HCT116 (cell line): ENCODE data around the gene MTERF4. TPM values are rescaled to one million over a fixed set of nuclear protein-coding genes. Genes with fewer than 3 reads are reported as not detected.

Source experiments
- ATAC-seq: fragments of 200-7000 bp; cut with Tn5 transposase; 2 replicates; pipeline ENCODE4 v1.9.1; 2020; ENCODE audit warnings: mild to moderate bottlenecking, moderate library complexity
- BruUV-seq: library from RNA; stranded (reverse); fragments of 400-500 nt; replicated peaks from 2 replicates; lab custom pipeline; 2021; lab: Mats Ljungman, UMichigan
- CTCF ChIA-PET: fragments of 300-600 bp; sonication (Branson Sonifier 250); formaldehyde crosslinking; loops from one replicate; lab custom pipeline; 2021; ENCODE audit warnings: antibody characterized with exemption; lab: Charles Lee
- POLR2A ChIA-PET: fragments of 300-600, 350-600 bp; sonication (Branson Sonifier 250); formaldehyde crosslinking; loops from one replicate; lab custom pipeline; 2021; ENCODE audit warnings: antibody characterized with exemption; lab: Charles Lee
- RAD21 ChIA-PET, 2 experiments: fragments of 300-600 bp; sonication (Branson Sonifier 250); formaldehyde crosslinking; loops; one replicate each; lab custom pipeline; 2023; ENCODE audit warnings: low total read pairs in 2 of 2; ENCODE audit not compliant: uncharacterized antibody in 2 of 2, unreplicated experiment in 2 of 2, low non-redundant PET in 1 of 2; lab: Charles Lee
- DNase-seq: peaks from one replicate; pipeline ENCODE4 v3.0.0-alpha.2; 2010; ENCODE audit warnings: low read depth, low spot score
- H2AFZ ChIP-seq: fragments of 200-600 bp; shearing (Covaris generic), sonication (generic); 2 replicates; pipeline ENCODE4 v1.6.1; 2017; ENCODE audit warnings: low read depth, mixed run types, mixed read lengths, antibody characterized with exemption, low read length; ENCODE audit not compliant: poor library complexity, severe bottlenecking
- H3K27ac ChIP-seq: 2 replicates; pipeline ENCODE4 v1.5.1; 2012; ENCODE audit warnings: low read depth, low read length
- H3K27me3 ChIP-seq: fragments of 200-600 bp; sonication (generic); 2 replicates; pipeline ENCODE4 v1.6.1; 2016; ENCODE audit warnings: mixed run types, low read length, mixed read lengths; ENCODE audit not compliant: insufficient read depth
- H3K36me3 ChIP-seq, 2 experiments: fragments of 200-500 bp in 1 of 2; fragments of 200-600 bp in 1 of 2; sonication (Bioruptor generic) in 1 of 2; sonication (generic) in 1 of 2; 2 replicates each; pipeline versions ENCODE4 v1.5.1 to v1.6.1; 2014 to 2016; ENCODE audit warnings: low read length in 2 of 2, inconsistent platforms in 1 of 2, mixed read lengths in 1 of 2, mixed run types in 1 of 2; ENCODE audit not compliant: insufficient read depth in 2 of 2, control insufficient read depth in 1 of 2
- H3K4me1 ChIP-seq, 2 experiments: fragments of 200-600 bp in 1 of 2; sonication (generic) in 1 of 2; 2 replicates each; pipeline versions ENCODE4 v1.5.1 to v1.6.1; 2012 to 2017; ENCODE audit warnings: low read length in 2 of 2, inconsistent platforms in 1 of 2, mild to moderate bottlenecking in 1 of 2, mixed read lengths in 1 of 2, mixed run types in 1 of 2, moderate library complexity in 1 of 2; ENCODE audit not compliant: insufficient read depth in 2 of 2, control insufficient read depth in 1 of 2
- H3K4me2 ChIP-seq: fragments of 200-600 bp; sonication (generic); 2 replicates; pipeline ENCODE4 v1.6.1; 2017; ENCODE audit warnings: mixed run types, low read length, mixed read lengths
- H3K4me3 ChIP-seq, 2 experiments: fragments of 200-600 bp in 1 of 2; sonication (generic) in 1 of 2; replicated peaks in 1 of 2; 2 replicates each; pipeline ENCODE4 v1.5.1; 2011 to 2016; ENCODE audit warnings: low read length in 2 of 2, control low read depth in 1 of 2, low read depth in 1 of 2, mild to moderate bottlenecking in 1 of 2, mixed read lengths in 1 of 2, mixed run types in 1 of 2
- H3K79me2 ChIP-seq: fragments of 200-600 bp; sonication (generic); 2 replicates; pipeline ENCODE4 v1.6.1; 2017; ENCODE audit warnings: mild to moderate bottlenecking, mixed run types, low read length, moderate library complexity, mixed read lengths; ENCODE audit not compliant: insufficient read depth
- H3K9ac ChIP-seq: fragments of 200-600 bp; sonication (generic); 2 replicates; pipeline ENCODE4 v1.6.1; 2016; ENCODE audit warnings: low read length, mixed read lengths
- H3K9me2 ChIP-seq: fragments of 200-600 bp; sonication (generic), shearing (Covaris generic); 2 replicates; pipeline ENCODE4 v1.6.1; 2017; ENCODE audit warnings: mixed run types, mild to moderate bottlenecking, moderate library complexity; ENCODE audit not compliant: insufficient read depth
- H3K9me3 ChIP-seq, 2 experiments: fragments of 200-500 bp in 1 of 2; fragments of 200-600 bp in 1 of 2; sonication (Bioruptor generic) in 1 of 2; sonication (generic) in 1 of 2; 2 replicates each; pipeline ENCODE4 v1.6.1; 2014 to 2017; ENCODE audit warnings: low read length in 2 of 2, mixed read lengths in 2 of 2, inconsistent platforms in 1 of 2, low read depth in 1 of 2, mild to moderate bottlenecking in 1 of 2, mixed run types in 1 of 2, moderate library complexity in 1 of 2; ENCODE audit not compliant: control insufficient read depth in 1 of 2, insufficient read depth in 1 of 2
- H4K20me1 ChIP-seq: fragments of 200-600 bp; sonication (generic), shearing (Covaris generic); 2 replicates; pipeline ENCODE4 v1.6.1; 2017; ENCODE audit warnings: mixed run types, mild to moderate bottlenecking, moderate library complexity; ENCODE audit not compliant: insufficient read depth
- CEBPB ChIP-seq: IDR thresholded peaks from 2 replicates; pipeline ENCODE4 v1.6.1; 2012; ENCODE audit warnings: low read depth
- CTCF ChIP-seq, 3 experiments: fragments of 200-600 bp in 1 of 3; sonication (generic) in 1 of 3; IDR thresholded peaks in 2 of 3; conservative IDR thresholded peaks in 1 of 3; 2 replicates each; pipeline ENCODE4 v1.5.1; 2012 to 2017; ENCODE audit warnings: low read depth in 2 of 3, low read length in 2 of 3, antibody characterized with exemption in 1 of 3, borderline replicate concordance in 1 of 3, control low read depth in 1 of 3, mild to moderate bottlenecking in 1 of 3, mixed read lengths in 1 of 3, mixed run types in 1 of 3, moderate library complexity in 1 of 3; ENCODE audit not compliant: insufficient read depth in 1 of 3
- ELF1 ChIP-seq: IDR thresholded peaks from 2 replicates; pipeline ENCODE4 v1.6.1; 2012; ENCODE audit warnings: low read depth, borderline replicate concordance
- EZH2phosphoT487 ChIP-seq: fragments of 200-600 bp; IDR thresholded peaks from 2 replicates; pipeline ENCODE4 v1.6.1; 2018; ENCODE audit warnings: antibody characterized with exemption, borderline replicate concordance
- FOSL1 ChIP-seq: IDR thresholded peaks from 2 replicates; pipeline ENCODE4 v1.6.1; 2012; ENCODE audit warnings: low read depth
- POLR2A ChIP-seq: IDR thresholded peaks from 2 replicates; pipeline ENCODE4 v1.7.0; 2011; ENCODE audit warnings: borderline replicate concordance; ENCODE audit not compliant: insufficient read depth, insufficient read length; ENCODE audit errors: extremely low read depth
- POLR2AphosphoS5 ChIP-seq: IDR thresholded peaks from 2 replicates; pipeline ENCODE4 v1.6.1; 2011; ENCODE audit warnings: mild to moderate bottlenecking, low read depth, low read length, moderate library complexity
- RAD21 ChIP-seq: IDR thresholded peaks from 2 replicates; pipeline ENCODE4 v1.6.1; 2012; ENCODE audit warnings: low read depth, mild to moderate bottlenecking
- SP1 ChIP-seq: IDR thresholded peaks from 2 replicates; pipeline ENCODE4 v1.6.1; 2012; ENCODE audit warnings: low read depth
- SRF ChIP-seq: IDR thresholded peaks from 2 replicates; pipeline ENCODE4 v1.6.1; 2012; ENCODE audit warnings: low read depth
- TCF7L2 ChIP-seq: IDR thresholded peaks from 2 replicates; pipeline ENCODE4 v1.7.0; 2011; ENCODE audit warnings: borderline replicate concordance, inconsistent platforms; ENCODE audit not compliant: insufficient read depth, insufficient read length; ENCODE audit errors: extremely low read depth
- YY1 ChIP-seq: IDR thresholded peaks from 2 replicates; pipeline ENCODE4 v1.6.1; 2011; ENCODE audit warnings: low read length, low read depth, moderate library complexity, mild to moderate bottlenecking; ENCODE audit not compliant: insufficient replicate concordance; ENCODE audit errors: extremely low read depth
- ZBTB33 ChIP-seq: IDR thresholded peaks from 2 replicates; pipeline ENCODE4 v1.6.1; 2011; ENCODE audit warnings: mild to moderate bottlenecking, low read length, moderate library complexity; ENCODE audit not compliant: insufficient replicate concordance; ENCODE audit errors: extremely low read depth
- ZFX ChIP-seq: fragments of 450-650 bp; IDR thresholded peaks from 2 replicates; pipeline ENCODE4 v1.6.1; 2017
- ZNF274 ChIP-seq: fragments of 200-500 bp; sonication (Bioruptor generic); IDR thresholded peaks from 2 replicates; pipeline ENCODE4 v1.6.1; 2014; ENCODE audit warnings: mild to moderate bottlenecking, low read depth, low read length, inconsistent platforms
- intact Hi-C: fragments of 100-400 bp; cut with micrococcal nuclease; formaldehyde crosslinking; loops from 2 replicates; pipeline ENCODE4 v1.10.0; 2022
- total RNA-seq: library from RNA; stranded (reverse); gene quantifications from one replicate; pipeline ENCODE4 v1.2.1, GENCODE V29; 2021; ENCODE audit not compliant: unreplicated experiment

Gene MTERF4
- total RNA-seq, 1 experiment from 2014 or later, result 25.5 TPM

- POLR2A ChIA-PET, result no interaction called here
- Histone ChIP-seq H3K4me2 (no peak overlapping the region), H3K9me2 (no peaks in the 10 kb centered on the region), H3K9ac (no peak overlapping the region), H3K27ac (no peak overlapping the region), H3K4me3 (no peak overlapping the region), H2AFZ (no peak overlapping the region), H3K4me1 (peaks cover 3 to 11% of the 10 kb centered on the region in 2 experiments; a peak in 3 of 4 replicates), H3K36me3 (no peaks in the 10 kb centered on the region), H3K9me3 (no peaks in the 10 kb centered on the region), H3K27me3 (no peaks in the 10 kb centered on the region), H4K20me1 (no peaks in the 10 kb centered on the region), H3K79me2 (no peaks in the 10 kb centered on the region)
- no peak for ATAC-seq
- intact Hi-C loops, result no loop called here
- no peak for TF ChIP-seq SRF
- no TSS peak for BruUV-seq
- CTCF ChIA-PET, result interaction anchor here (1.2 kb wide), 1 partner anchor 10 kb away, joined by 6 read pairs; no protein-coding TSS in a partner anchor
- no peak for DNase-seq
- RAD21 ChIA-PET, result no interaction called here
Observed at GRCh38 chr2:241068136-241068941, 33.7 kb downstream of the MTERF4 start.

- CTCF ChIA-PET, result interaction anchor here (1.2 kb wide), 1 partner anchor 11 kb away, joined by 6 read pairs; no protein-coding TSS in a partner anchor
- POLR2A ChIA-PET, result no interaction called here
- Histone ChIP-seq H3K27me3 (no peaks in the 10 kb centered on the region), H3K36me3 (no peaks in the 10 kb centered on the region), H3K9me2 (no peaks in the 10 kb centered on the region), H4K20me1 (no peaks in the 10 kb centered on the region), H3K9me3 (no peaks in the 10 kb centered on the region), H3K9ac (no peak overlapping the region), H3K4me1 (peaks cover 3 to 11% of the 10 kb centered on the region in 2 experiments; a peak in 3 of 4 replicates), H3K4me2 (no peak overlapping the region), H3K4me3 (no peak overlapping the region), H3K79me2 (no peaks in the 10 kb centered on the region), H3K27ac (no peak overlapping the region), H2AFZ (no peak overlapping the region)
- intact Hi-C loops, result no loop called here
- no peak for DNase-seq
- no peak for ATAC-seq
- BruUV-seq, result no TSS peak
- RAD21 ChIA-PET, result no interaction called here
- TF ChIP-seq ELF1 (no peak), RAD21 (no peak), SP1 (no peak), POLR2A (no peak), CEBPB (no peak), ZNF274 (no peak), TCF7L2 (no peak), EZH2phosphoT487 (no peak), YY1 (no peak), POLR2AphosphoS5 (no peak), FOSL1 (no peak), ZFX (no peak), CTCF (IDR thresholded peaks at IDR 0.05 in 2 of 3, conservative IDR thresholded peaks at IDR 0.05 in 1 of 3; ENCODE audit: borderline replicate concordance in 1 of 3, insufficient read depth in 1 of 3, low read depth in 2 of 3, low read length in 2 of 3) (no peak), ZBTB33 (no peak)
Observed at GRCh38 chr2:241067501-241068135, 34.5 kb downstream of the MTERF4 start.
